Stimulated activated CD4-positive, alpha-beta T cell treated with anti-CD3 and anti-CD28 coated beads, Interleukin-12 subunit alpha, Interleukin-12 subunit beta, amount 100 ng/mL, for 4 hours (primary cell): ENCODE data around the gene CTIF.

Experiments
- DNase-seq: peaks from one replicate; pipeline ENCODE4 v3.0.0-alpha.2; 2020

Gene CTIF

DNA sequence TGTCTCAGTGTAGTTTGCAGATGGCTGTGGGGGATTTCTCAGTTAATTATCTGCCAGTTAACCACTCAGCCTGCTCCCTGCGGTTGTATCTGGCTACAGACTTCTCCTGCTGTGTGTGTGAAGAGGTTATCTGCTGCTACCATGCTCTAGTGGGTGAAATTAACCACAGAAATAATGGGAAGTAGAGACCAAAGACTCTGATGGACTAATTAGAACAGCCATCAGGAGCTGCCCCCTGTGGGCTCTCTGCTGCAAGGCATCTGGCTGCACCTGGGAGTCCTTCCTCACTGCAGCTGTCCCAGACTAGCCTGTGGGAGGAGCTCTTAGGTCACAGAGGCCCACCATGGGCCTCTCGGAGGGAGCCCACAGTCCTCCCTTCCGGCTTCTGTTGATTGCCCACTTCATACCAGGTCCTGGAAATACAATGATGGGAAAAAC, 66.6 kb downstream of the CTIF start:
- DNase-seq = no peak

DNA sequence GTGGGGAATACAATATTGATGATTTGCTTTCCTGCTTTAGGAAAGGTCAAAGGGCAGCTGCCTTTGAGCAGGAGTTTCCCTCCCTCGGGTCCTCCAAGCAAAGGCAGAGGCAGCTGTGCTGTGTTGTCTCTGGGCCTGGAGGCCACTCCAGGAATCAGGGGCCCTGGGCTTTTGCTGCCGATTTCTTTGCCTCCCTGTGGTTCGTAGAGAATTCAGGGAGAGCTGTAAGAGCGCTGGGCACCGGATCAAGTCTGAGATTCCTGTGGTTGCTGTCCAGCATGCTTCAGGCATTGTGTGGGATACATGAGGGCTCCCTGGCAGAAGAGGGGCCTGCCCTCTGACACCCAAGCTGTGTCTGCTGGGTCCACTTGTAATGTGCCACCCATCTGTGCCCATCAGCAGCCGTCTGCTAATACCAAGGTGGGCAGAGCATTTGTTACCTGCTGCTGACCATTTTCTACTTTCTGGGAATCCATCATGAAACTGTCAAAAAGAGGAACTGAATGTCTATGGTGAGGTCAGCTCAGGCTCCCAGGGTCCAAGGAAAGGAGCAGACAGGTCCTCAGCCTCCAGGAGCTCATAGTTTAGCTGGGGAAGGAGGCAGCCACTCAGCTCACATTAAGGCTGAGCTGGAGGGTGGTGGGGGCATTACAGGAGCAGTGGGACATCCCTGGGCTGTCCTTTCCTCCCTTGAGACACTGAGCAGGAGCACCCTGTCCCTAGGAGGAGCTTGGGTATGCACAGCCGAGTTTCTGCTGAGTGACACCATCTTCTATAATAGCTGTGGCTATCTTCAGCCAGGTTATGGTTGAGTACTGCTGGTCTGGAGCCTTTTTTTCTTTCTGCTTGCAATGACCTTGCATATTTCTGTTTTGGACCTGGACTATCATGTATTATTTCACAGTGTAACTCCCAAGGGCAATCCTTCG, 68.5 kb downstream of the CTIF start:
- no peak for DNase-seq

DNA sequence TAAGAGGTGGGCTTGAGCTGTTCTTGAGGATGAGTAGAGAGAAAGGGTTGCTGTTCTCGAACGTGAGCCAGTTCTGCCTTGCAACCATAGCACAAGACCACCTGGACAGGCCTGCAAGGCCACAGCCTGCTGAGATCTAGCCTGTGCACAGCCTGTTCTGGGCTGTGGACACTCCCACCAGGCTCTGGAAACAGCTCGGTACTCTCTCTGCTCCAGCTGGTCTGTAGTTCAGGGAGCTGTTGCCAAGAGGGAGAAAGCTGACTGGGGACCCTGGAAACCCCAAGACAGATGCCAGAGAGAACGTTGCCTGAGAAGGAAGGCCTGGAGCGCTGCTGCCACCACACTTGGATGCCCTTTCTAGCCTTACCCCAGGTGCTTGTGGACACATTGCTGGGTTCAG, 69.8 kb downstream of the CTIF start:
- no peak for DNase-seq

DNA sequence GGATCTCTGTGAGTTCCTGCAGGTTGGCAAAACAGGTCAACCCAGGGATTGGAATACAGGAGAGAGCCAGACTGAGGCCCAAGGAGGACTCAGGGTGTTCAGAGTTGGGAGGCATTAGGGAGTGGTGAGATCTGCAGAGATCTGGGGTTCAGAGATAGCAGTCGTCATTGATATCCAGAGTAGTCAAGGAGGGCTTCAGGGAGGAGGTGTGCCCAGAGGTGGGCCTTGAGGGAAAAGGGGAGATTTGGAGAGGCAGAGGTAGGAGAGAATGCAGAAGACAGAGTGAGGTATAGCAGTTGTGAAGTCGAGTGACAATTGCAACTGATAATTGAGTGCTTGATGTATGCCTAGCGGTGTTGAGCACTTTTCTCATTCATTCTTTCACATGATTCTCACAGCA, 70.3 kb downstream of the CTIF start:
- no peak for DNase-seq

DNA sequence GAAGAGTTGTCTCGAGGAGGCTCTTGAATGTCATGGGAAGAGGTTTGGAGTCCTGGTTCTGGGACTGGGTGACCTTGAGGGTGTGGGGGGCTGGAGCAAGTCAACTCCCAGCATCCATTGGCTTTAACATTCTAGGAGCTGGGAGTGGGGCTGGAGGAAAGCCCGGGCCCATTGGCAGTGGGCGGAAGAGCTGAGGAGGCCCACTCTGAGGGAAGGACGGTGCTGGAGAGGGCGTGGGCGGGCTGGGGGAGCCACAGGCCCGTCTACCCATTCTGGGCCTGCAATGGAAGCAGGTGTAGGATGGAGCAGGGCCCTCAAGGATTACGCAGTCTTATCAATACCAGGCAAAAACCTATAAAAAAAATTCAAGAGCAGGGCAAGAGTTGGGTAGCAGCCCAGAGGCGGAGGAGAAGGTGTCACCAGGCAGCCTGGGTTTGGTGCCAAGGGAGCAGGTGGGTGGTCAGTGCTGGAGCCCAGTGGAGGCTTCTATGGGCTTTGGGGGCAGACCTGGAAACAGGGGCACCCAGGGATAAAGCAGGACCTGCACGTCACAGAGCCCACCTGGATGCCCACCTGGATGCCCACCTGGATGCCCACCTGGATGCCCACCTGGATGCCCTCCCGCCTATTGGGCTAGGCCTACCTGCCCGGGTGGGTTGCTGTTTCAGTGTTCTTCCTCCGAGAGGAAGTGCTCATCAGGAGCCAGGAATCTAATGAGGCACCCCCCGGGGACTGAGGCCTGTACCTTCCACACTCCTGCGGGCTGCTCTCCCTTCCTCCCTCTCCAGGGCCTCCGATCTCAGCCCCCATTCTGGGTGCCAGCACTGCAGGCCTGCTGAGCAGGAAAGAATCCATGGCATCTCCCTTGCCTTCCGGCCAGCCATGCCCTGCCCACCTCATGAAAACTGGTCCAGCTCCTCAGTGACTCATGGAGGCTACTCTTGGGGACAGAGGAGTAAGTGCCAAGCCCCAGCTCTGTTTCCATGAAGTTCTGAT, 71.3 kb downstream of the CTIF start:
- DNase-seq = no peak

DNA sequence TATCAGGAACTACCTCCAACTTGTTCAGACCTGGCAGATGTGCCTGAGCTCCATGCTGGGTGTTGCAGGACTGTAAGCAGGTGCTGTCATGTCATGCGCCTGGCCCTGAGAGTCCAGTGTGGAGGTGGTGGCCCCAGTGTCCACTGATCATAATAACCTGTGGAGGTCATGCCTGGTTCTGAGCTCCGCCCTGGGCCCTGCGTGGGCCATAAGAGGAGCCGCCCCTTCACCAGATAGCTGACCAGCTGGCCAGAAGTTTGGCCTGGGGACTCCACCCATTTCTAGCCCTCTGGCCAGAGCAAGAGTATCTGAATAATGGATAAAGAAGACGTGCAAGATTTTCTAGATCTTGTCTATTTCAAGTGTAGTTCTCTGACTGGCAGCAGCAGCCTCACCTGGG, 72.4 kb downstream of the CTIF start:
- DNase-seq = no peak

DNA sequence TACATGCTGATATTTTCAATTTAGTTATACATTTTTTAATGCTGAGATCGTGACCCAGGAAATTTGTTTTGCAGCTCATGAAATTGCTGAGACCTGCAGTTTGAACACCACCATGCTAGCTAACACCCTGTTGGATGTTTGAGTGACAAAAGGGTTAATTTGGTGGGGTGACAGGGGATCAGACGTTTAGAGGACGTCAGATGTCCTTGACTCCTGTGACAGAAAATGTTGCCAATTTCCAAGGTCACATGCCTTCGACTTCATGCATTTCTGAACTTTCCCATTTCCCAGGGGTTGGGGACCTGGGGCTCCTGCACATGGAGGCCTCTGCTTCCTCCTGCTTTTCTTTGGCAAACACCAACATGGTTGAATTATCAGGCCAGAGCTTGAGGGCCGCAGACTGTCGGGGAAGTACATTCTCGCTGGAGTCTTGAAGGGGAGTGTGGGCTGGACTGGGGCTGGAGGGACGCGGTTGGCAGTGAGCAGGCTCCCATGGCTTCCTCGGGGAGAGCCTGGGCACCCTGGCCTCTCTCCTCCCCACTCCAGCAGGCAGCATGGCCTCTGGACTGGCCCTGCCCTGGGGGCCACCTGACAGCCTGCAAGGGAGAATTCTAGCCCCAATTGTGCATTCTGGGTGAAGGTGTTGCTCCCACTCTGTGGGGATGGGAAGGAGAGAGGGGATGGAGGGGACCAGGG, 73.1 kb downstream of the CTIF start:
- no peak for DNase-seq

DNA sequence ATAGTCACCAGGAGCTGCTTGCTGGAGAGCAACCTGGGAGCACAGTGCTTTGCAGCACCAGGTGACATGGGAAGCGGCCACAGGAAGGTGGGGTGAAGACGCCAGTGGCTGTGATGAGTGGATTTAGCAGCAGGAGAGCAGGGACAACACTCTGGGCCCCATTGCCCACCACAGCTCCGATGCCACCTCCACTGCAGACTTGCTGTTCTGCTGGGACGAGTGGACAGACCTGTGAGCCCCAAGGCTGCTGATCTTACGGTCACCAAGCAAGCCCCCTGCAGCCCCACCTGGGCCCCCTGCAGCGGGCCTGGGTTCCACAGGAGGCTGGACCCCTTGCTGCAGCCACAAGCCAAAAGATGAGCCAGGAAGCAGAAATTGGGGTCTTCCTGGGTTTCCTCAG, 73.7 kb downstream of the CTIF start:
- DNase-seq = no peak

DNA sequence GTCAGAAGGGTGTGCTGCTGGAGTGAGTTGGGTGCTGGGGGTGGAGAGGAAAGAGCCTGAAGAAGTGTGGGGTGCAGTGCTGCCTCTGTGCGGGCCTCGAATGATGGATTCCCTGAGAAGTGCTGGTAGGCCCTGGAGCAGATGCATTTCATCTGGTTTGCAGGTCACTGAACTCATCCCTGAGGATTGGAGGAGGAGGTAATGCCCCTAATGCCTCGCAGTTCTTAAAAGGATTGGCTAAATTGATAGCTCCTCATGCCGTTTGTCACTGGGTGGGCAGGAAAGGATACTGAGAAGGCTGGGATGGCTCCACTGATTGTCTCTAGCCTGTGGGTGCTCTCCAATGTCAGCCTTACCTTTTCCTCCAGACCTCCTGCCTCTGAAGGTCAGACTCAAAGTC, 74.1 kb downstream of the CTIF start:
- DNase-seq = no peak

DNA sequence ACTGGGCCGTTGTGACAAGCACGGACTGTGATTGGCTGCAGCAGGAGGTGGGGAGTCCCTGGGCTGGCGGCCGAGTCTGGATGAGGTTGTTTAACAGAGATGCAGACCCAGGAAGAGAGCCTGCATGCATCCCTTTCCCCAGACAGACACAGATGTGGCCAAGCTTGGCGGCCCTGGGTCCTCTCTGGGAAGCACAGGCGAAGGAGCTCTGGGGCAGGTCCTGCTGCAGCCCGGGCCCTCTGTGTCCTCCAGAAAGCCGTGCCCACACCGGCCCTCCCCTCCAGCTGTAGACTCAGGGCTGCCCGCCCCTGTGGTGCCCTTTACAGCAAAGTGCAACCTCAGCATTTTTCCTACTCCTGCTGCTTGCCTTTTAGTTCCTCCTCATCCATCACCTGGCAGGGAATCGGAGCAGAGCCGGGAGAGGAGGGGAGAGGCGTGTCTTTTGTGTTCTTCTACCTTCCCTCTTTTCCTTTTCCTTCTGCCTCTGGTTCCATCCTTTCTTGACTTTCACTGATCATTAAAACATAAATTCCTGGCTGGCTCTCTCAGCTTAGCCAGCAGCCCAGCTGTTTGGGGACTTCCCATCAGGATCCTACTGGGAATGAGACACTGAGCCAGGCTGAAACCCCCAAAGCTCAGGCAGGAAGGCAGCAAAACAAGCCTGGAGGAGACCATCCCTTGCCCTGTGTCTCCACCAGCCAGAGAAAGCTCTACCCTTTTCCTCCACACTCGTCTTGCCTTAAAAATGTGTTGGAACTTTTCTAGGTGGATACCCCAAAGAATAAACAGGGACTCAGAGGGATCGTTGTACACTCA, 75.0 kb downstream of the CTIF start:
- no peak for DNase-seq

DNA sequence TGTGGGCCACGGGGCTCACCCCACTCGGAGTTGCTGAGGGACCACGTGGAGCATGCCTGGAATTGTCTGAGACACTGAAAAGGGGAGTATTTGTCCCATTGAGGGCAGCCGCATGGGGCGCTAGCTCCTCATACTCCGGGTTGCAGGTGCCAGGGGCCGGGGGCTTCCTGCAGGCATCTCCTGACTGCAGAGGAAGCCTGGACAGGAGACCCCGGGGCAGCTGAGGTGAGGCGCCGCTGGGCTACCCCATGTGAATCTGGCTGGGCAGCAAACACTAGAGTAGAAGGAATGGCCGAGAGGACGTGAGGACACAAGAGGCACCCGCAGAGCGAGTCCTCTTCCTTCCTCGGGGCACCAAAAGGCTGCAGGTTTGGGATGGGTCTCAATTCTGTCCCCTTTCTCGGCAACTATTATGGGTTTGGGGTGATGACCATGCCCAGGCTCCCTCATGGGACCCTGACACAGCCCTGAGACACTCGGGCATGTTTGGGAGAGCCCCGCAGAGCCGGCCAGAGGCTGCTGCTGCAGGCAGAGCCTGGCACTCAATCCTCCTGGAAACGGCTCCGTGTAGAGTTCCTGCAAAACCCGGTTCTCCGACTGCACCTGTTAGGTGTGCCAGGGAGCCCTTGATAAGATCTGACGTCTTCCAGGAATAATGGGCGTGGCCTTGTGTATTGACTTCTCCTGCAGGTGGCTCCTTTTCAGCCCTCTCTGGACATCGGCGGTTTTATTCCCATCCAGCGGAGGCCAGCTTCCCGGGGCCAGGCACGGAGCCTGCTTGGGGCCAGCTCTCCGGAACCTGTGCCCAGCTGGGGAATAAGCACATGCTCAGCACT, 77.0 kb downstream of the CTIF start:
- no peak for DNase-seq

DNA sequence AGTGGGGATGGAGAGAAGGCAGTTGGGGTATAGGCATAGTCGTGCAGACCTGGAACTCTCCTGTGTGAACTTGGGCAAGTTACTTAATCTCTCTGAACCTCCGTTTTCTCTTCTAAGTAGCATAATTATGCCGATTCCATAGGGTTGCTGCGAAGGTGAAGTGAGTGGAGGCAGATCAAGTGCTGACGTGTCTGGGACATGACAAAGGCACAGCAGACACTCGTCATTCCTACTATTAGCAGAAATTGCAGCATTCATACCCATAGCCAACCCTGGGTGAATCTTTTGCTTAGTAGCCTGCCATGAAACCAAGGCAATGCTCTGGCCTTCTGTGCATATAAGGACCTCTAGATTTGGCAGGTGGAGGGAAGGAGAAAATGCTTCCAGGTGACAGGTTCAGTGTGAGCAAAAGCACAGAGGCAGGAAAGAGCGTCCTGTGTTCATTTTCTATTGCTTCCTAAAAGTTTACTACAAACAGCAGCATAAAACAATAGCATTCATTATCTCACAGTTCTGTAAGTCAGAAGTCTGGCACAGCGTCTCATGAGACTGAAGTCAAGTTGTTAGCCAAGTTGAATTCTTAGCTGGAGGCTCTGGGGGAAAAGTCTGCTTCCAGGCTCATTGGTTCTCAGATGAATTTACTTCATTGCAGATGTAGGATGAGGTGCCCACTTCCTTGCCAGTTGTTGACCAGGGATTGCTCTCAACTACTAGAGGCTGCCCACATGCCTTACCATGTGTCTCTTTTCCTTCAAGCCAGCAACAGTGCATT, 77.8 kb downstream of the CTIF start:
- no peak for DNase-seq

DNA sequence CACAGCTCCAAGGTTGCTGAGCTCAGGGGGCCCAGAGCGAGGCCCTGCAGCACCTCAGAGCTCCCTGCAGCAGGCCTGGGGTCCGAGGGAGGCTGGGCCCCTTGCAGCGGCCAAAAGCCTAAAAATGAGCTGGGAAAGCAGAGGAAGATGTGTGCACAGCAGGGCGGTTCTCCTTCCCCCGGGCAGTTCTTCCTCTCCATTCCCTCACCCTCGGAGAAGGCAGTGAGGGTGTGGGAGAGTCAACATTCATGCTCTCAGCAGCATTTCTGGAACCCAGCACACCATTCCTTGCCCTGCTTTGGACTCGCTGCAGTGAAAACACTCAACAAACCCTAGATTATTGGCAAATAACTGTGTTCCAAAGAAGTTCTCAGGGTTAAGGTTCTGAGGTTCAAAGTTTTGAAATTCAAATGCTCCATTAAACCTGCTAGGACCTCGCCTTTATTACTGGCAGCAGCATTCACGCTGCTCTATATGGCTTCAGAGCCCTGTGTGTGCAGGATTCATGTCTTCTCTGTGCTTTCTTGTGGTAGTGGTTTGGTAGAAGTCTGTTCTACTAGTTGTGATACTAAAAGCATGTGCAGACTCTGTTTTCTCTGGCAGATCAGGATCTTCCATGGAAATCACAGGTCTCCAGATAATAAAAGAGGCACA, 79.1 kb downstream of the CTIF start:
- DNase-seq = no peak

DNA sequence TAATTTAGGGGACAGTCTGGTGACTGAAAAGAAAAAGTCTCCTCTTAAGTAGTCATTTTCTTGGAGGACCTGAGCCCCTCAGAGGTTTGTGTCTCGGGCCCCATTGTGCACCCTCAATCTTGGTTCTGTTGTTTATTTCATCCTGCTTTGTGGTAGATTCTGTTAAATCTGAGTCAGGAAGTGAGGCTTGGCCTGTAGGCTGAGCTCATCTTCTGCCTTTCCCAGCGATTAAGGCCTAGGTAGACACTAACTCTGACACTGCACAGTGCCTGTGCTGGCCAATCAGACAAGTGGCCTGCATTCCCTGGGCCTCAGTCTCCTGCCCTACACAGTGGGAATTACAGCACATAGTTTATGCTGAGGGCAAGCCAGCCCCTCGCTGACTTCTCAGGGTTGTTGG, 80.2 kb downstream of the CTIF start:
- no peak for DNase-seq

DNA sequence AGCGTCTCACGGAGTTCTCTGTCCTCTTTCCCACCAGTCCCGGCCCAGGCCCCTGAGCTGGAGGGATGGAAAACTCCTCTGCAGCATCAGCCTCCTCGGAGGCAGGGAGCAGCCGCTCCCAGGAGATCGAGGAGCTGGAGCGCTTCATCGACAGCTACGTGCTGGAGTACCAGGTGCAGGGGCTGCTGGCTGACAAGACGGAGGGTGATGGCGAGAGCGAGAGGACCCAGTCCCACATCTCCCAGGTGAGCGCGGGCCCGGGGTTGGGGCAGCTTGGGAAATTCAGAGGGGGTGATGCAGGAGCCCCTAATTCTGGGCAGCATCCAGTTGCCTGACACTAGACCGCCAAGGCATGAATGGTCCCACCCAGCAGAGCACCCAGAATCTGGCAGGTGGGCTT, 80.7 kb downstream of the CTIF start:
- no peak for DNase-seq

DNA sequence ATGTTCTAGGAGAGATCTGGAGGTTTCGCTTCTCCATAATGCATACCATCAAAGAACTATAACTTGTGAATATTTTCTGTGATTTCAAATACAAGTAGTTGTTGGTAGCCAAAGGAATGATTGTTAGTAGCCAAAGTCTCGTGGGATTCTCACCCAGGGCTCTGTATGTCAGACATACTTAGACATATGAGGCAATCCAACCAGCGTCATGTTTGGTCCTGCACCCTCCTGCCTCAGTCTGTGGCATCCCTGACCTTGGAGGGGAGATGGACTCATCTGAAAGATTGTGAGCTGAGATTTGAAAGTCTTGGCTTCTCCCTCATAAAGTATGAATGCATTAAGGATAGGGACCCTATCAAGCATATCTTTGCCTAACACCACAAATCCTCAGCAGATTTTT, 81.2 kb downstream of the CTIF start:
- no peak for DNase-seq

DNA sequence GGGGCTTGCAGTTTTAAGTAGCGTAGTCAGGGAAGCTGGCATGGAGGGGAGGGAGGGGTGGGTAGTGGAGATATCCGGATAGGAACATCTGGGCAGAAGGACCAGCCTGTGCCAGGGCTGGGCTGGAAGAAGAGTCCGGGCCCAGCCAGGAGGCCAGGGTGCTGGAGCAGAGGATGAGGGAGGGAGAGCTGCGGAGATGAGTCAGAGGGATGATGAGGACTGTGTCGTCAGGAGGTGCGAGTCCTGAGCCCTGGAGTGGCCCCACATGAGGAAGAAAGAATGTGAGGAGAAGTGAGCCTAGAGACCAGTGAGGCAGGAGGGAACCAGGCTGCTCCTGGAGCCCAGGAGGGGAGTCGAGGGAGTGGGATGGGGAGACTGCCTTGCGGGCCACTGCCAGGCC, 82.4 kb downstream of the CTIF start:
- DNase-seq = no peak

DNA sequence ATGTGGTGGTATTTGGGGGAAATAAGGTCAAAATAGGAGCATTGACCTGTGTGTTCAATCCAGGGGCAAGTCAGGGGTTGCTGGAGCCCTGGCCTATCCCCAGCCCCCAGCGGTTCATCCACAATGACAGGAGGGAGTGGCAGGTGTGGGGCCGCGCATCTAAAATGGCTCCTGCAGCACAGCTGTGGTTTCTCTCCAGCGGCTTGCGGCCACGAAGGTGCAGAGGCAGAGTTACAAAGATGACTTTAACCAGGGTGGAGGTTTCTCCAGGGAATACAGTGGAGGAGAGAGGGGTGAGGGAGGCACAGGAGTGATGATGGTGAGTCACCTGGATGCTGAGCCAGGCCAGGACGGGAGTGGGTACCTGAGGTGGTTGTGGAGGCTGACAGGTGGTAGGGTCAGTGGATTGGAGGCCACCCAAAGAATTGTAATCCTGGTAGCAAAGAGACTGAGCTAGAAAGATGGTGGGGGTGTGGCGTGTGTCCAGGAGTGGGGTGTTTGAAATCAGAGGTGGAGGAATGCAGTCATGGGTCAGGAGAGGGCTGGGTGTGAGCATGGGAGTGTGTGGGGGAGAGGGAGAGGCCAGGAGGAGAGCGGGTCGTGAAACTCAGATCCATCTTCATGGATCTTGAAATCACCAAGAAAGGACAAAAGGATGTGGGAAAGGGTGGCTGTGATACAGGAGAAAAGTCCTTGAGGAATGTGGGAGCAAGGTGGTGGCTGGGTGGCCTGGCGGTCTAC, 83.2 kb downstream of the CTIF start:
- DNase-seq = no peak

DNA sequence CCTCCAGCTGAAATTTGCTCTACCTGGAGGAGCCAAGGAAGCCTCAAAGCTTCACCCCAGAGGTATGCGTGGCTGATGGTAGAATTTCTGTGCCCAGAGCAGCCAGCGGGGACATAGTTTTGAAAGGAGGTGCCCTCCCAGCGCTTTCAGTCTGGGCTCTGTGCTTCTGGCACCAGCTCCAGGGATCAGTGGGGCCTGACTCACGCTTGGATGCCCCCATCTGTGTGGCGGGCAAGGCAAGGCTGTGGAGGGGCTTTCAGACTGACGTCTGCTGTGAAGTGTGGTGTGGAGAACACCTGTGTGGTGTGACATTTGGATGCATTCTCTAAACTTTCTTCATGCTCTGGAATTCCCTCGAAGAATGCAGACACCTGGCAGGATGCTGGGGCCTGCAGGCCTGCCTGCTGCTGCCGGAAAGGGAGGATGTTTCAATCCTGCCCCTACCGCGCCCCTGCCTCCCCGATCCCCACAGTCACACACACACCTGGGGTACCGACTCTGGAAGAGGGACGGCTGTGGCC, 84.1 kb downstream of the CTIF start:
- DNase-seq = no peak
